GM21360 (cell line): ENCODE measurements around the gene PIAS4.
A peak's percentile ranks its signal among the peaks of the same experiment; 100 is the strongest.
"Not testable (repeated sequence)": the region's sequence is repeated elsewhere in the genome, so short reads cannot be mapped to it uniquely, and the experiment has no call there.

Experiments
- ATAC-seq: cut with Tn5 transposase; IDR thresholded peaks from one replicate; pipeline ENCODE4 v1.9.1; 2021; ENCODE audit warnings: mild to moderate bottlenecking, moderate library complexity; ENCODE audit not compliant: unreplicated experiment

PIAS4 gene

GRCh38 chr19:4007021-4007835 is at the start of gene PIAS4:
Gene PIAS4 (plus strand): TSS chr19:4007736. CDS start chr19:4007761, 25 bp downstream.
- ATAC-seq, result peak; percentile 69

- ATAC-seq, result no peak
These were observed 48.4 kb upstream of the PIAS4 start for GRCh38 chr19:3958836-3959765.

GRCh38 chr19:3959766-3960131 is 47.8 kb upstream of the PIAS4 start:
- ATAC-seq, result no peak

DNA sequence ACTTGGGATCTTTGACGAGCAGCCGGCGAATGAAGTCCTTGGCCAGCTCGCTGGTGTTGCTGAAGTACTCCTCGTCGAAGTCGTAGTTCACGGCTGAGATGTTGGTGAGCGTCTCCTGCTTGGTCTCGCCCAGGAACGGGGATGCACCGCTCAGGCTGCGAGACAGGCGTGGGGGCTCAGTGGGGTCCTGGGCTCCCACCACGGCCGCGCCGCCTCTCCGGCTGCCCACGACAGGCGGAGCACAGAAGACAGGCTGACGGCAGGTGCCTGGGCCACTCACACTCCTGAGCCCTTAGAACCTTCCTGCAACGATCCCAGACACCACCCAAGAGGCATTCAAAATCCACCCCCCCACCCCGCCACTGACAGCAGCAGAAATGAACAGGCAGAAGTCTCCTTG is 46.5 kb upstream of the PIAS4 start:
- ATAC-seq, result no peak

- ATAC-seq, result no peak
These were observed 43.9 kb upstream of the PIAS4 start for GRCh38 chr19:3963458-3964255.

DNA sequence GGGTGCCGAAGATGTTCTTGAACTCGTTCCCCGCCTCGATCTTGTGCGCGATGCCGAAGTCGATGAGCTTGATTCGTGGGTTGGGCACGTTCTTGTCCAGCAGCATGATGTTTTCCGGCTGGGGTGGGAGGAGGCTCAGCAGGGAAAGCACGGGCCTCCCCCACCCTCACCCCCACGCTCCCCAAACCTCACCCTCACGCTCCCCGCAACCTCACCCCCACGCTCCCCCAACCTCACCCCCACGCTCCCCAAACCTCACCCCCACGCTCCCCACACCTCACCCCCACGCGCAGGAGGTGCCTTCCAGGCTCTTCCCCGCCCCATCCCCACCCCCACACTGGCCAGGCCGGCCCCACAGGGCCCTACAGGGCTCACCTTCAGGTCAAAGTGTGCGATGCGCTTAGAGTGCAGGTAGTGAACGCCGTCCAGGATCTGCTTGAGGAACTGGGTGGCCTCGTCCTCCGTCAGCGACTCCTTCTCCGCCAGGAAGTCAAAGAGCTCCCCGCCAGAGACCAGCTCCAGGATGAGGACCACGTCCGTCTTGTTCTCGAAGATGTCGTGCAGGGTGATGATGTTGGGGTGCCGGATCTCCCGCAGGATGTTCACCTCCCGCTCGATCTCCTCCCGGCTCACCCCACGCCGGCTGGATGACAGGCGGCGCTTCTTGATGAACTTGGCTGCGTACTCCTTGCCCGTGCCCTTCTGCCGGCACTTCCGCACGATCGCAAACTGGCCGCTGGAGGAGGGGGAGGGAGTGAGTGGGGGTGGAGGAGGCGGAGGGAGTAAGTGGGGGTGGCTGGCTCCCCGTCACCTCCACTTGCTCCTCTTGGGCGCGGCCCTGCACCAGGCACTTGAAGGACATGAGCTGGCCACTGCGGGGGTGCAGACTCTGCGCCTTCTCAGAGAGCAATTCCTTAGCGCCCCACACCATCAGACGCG is 43.0 kb upstream of the PIAS4 start:
- ATAC-seq, result no peak

GRCh38 chr19:3966051-3967017 is 41.2 kb upstream of the PIAS4 start:
- ATAC-seq, result no peak

- not testable (repeated sequence) for ATAC-seq
These were observed 39.6 kb upstream of the PIAS4 start for GRCh38 chr19:3967983-3968382.

DNA sequence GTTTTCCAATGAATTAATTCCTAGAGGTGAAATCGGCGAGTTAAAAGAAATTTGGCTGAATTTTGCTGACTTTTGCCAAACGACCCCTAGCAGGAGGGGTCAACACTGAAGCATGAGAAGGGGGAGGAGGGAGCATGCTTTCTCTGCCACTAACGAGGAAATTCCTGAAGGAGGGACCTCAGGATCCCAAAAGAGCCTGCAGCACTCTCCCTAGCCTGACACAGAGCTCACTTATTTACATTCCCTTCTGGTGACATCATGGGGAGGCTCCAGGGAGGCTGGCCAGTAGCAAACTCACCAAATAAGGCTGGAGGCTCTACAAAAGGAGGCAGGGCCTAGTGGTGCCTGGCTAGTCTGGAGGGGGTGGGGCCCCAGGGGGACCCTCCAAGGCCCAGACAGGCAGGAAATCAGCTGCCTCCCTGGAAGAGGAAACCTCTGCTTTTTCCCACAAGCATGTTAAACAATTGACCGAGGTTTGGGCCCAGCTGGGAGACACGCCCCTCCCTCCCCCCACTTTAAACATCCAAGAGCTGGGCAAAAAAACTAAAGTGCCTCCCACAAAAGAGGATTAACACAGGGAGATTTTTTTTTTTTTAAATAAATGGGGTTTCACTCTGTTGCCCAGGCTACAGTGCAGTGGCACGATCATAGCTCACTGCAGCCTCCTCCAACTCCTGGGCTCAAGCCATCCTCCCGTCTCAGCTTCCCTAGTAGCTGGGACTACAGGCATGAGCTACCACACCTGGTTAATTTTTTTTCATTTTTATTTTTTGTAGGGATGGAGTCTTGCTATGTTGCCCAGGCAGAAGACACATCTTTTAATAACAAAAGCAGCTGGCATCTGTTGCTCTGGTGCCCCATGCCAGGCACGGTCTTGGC is 38.7 kb upstream of the PIAS4 start:
- no peak for ATAC-seq

- ATAC-seq, result no peak
These were observed 37.9 kb upstream of the PIAS4 start for GRCh38 chr19:3969435-3970312.

DNA sequence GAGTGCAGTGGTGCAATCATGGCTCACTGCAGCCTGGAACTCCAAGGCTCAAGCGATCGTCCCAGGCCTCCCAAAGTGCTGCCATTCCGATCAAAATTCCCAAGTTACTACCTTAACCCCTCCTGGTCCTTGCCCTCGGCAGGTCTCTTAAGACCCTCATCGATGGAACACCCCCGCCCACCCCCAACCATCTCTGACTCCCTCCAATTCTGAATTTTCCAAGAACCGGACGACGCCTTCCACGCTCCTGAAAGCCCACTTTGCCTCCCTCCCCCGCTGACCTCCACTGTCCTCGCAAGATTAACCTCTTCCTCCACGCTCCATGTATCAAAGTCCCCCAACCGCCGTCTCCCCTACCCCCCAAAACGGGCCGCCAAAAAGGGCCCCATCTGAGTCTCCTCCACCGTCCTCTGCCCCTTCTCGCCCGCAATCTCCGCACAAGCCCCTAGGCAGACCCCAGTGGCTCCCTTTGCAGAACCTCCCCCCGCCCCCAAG is 37.2 kb upstream of the PIAS4 start:
- peak; percentile 15 for ATAC-seq

- ATAC-seq, result peak; percentile 78
These were observed 36.5 kb upstream of the PIAS4 start, which contains the start of gene DAPK3 for GRCh38 chr19:3970808-3971598. Gene DAPK3 (minus strand): TSS chr19:3971099. CDS start chr19:3969735, 1,364 bp downstream.

- ATAC-seq, result no peak
These were observed 32.4 kb upstream of the PIAS4 start for GRCh38 chr19:3975144-3975543.

DNA sequence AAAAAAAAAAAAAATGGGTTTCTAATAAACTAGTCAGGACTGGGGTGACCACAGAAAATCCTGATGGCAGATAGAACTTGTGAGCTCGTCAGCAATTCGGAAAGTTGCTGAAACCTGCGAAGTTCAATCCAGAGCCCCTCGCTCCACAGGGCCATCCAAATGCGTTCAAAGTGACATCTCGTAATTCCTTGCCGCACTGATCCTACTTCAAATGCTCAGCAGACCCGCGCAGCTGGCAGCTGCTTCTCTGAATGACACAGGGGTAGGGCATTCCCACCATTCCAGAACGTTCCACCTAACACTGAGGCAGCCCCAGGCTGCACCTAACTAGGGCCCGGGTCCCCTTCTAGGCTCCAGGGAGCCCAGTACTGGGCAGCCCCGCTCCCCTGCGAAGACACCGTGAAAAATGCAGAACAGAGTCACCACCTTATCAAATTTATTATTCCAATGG is 31.9 kb upstream of the PIAS4 start:
- ATAC-seq, result no peak

GRCh38 chr19:3976495-3977241 is 30.9 kb upstream of the PIAS4 start:
- ATAC-seq, result no peak
